ENCODE data around the gene GAPDH. TPM values are rescaled to one million over a fixed set of nuclear protein-coding genes. Genes with fewer than 3 reads are reported as not detected.

GAPDH gene
- total and polyA plus RNA-seq, 5 donors from 2014 or later, result 669 to 2,973 (median 2,055) TPM

DNA sequence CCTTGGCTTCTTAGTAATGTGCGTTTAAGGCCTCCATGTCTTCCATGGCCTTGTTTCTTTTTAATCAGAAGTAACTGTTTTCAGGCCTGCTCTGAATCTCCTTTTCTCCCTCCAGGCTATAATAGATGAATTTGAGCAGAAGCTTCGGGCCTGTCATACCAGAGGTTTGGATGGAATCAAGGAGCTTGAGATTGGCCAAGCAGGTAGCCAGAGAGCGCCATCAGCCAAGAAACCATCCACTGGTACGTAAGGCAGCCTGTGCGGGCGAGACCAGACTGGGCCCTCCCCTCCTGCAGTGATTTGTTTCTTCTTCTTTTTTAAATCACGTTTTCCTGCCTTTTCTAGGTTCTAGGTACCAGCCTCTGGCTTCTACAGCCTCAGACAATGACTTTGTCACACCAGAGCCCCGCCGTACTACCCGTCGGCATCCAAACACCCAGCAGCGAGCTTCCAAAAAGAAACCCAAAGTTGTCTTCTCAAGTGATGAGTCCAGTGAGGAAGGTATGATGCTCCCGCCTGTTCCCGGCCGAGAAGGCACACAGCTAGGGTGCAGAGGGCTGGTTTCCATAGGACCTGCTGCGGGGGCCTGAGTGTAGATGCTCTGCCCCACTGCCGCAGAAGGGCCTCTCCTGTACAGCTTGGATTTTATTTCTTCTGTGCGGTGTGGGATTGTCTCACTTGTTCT is 3.6 kb upstream of the GAPDH start:
- Histone ChIP-seq H3K27me3 (ENCODE audit: control insufficient read depth, insufficient read depth, low read length) (no peaks in the 10 kb centered on the region), H3K36me3 (ENCODE audit: control insufficient read depth, insufficient read depth, low read length) (peaks cover 58% of the 10 kb centered on the region), H3K27ac (ENCODE audit: insufficient read depth, low read length, poor library complexity, severe bottlenecking) (peak overlapping the region; percentile 94), H3K4me1 (ENCODE audit: control insufficient read depth, insufficient read depth, low read length, poor library complexity, severe bottlenecking) (peaks cover 33% of the 10 kb centered on the region), H3K9me3 (ENCODE audit: control insufficient read depth in 2 of 2, low read length in 2 of 2) (no peaks in the 10 kb centered on the region), H3K4me3 (ENCODE audit: low read depth, low read length) (no peak overlapping the region)
- Mint-ChIP-seq H3K4me1 (peaks cover 6 to 29% (median 15%) of the 10 kb centered on the region in 4 donors), H3K4me3 (peak overlapping the region in 2 of 4 donors; percentile 40 to 69), H3K36me3 (peaks cover 28% of the 10 kb centered on the region), H3K9me3 (no peaks in the 10 kb centered on the region), H3K27me3 (peaks cover 8% of the 10 kb centered on the region), H3K27ac (peak overlapping the region; percentile 38 to 98 (median 70))
- DNase-seq (no peak), ATAC-seq (ENCODE audit: low read depth in 2 of 2) (no peak)

DNA sequence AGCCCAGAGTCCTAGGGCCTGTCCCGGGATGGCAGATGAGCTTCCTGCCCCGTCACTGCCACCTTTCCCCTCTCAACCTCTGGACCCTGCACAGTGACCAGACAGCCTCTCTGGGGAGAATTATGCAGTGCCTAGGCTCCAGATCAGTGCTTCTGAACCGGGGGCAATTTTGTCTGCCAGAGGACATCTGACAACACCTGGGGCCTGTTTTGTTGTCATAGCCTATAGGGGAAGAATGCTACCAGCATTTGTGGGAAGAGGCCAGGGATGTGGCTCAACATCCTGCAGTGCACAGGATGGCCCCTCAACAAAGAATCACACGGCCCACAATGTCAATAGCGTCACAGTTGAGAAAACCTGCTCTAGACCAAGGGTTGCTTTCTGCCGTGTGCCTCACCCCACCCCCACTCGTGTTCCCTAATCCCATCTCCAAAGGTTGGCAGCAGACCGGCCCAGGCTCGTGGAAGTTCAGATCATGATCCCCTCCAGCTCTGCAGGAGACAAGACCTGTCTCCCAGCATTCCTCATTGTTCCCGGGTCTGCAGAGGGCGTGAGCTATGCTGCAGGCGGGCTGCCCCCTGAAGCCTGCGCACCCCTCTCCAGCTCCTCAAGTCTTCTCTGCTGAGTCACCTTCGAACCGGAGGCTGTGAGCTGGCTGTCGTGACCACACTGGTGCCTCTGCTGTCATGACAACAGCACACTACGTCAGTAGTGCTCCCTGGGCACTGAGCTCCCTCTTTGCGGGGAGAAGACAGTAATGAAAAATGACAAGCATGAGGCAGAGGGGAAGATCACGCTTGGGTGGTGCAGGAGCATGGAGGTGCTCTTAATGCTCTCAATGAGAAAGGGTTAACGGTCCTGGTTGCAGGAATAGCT is 2.0 kb upstream of the GAPDH start:
- H3K9me3 ChIP-seq (ENCODE audit: control insufficient read depth in 2 of 2, low read length in 2 of 2), result no peaks in the 10 kb centered on the region
- ATAC-seq (ENCODE audit: low read depth in 2 of 2), result peak; percentile 64 to 73
- no peaks in the 10 kb centered on the region for H3K27me3 ChIP-seq (ENCODE audit: control insufficient read depth, insufficient read depth, low read length)
- H3K27ac Mint-ChIP-seq, result peak overlapping the region; percentile 87 to 98 (median 96)
- peak overlapping the region; percentile 87 to 94 (median 90) for H3K4me3 Mint-ChIP-seq
- peaks cover 24% of the 10 kb centered on the region for H3K36me3 Mint-ChIP-seq
- H3K27me3 Mint-ChIP-seq, result peaks cover 14% of the 10 kb centered on the region
- peaks cover 50% of the 10 kb centered on the region for H3K36me3 ChIP-seq (ENCODE audit: control insufficient read depth, insufficient read depth, low read length)
- H3K4me1 ChIP-seq (ENCODE audit: control insufficient read depth, insufficient read depth, low read length, poor library complexity, severe bottlenecking), result peaks cover 48% of the 10 kb centered on the region
- no peaks in the 10 kb centered on the region for H3K9me3 Mint-ChIP-seq
- peak overlapping the region; percentile 94 for H3K27ac ChIP-seq (ENCODE audit: insufficient read depth, low read length, poor library complexity, severe bottlenecking)
- peaks cover 6 to 44% (median 22%) of the 10 kb centered on the region in 4 donors for H3K4me1 Mint-ChIP-seq
- peak overlapping the region; percentile 18 for H3K4me3 ChIP-seq (ENCODE audit: low read depth, low read length)
- peak; percentile 83 to 91 (median 83) for DNase-seq

DNA sequence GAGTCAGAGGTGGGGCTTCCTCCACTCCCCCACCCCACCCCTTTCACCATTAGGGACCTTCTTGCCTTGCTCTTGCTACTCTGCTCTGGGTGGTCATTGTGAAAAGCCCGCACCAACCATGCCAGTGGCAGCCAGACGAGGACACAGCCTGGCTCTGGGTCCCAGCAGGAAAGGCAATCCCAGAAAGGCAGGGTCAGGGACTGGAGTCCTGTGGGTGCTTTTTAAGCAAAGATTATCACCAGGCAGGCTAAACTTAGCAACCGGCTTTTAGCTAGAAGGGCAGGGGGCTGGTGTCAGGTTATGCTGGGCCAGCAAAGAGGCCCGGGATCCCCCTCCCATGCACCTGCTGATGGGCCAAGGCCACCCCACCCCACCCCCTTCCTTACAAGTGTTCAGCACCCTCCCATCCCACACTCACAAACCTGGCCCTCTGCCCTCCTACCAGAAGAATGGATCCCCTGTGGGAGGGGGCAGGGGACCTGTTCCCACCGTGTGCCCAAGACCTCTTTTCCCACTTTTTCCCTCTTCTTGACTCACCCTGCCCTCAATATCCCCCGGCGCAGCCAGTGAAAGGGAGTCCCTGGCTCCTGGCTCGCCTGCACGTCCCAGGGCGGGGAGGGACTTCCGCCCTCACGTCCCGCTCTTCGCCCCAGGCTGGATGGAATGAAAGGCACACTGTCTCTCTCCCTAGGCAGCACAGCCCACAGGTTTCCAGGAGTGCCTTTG is 1.2 kb upstream of the GAPDH start:
- Mint-ChIP-seq H3K27ac (peak overlapping the region; percentile 87 to 98 (median 96)), H3K36me3 (peaks cover 27% of the 10 kb centered on the region)

DNA sequence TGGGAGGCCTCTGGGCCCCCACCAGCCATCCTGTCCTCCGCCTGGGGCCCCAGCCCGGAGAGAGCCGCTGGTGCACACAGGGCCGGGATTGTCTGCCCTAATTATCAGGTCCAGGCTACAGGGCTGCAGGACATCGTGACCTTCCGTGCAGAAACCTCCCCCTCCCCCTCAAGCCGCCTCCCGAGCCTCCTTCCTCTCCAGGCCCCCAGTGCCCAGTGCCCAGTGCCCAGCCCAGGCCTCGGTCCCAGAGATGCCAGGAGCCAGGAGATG is 729 bp upstream of the GAPDH start:
- Histone ChIP-seq H3K4me3 (ENCODE audit: low read depth, low read length) (peak overlapping the region; percentile 37), H3K4me1 (ENCODE audit: control insufficient read depth, insufficient read depth, low read length, poor library complexity, severe bottlenecking) (peaks cover 60% of the 10 kb centered on the region), H3K36me3 (ENCODE audit: control insufficient read depth, insufficient read depth, low read length) (peaks cover 50% of the 10 kb centered on the region), H3K9me3 (ENCODE audit: control insufficient read depth in 2 of 2, low read length in 2 of 2) (no peaks in the 10 kb centered on the region), H3K27ac (ENCODE audit: insufficient read depth, low read length, poor library complexity, severe bottlenecking) (peak overlapping the region; percentile 94), H3K27me3 (ENCODE audit: control insufficient read depth, insufficient read depth, low read length) (no peaks in the 10 kb centered on the region)
- Mint-ChIP-seq H3K4me3 (peak overlapping the region; percentile 87 to 94 (median 90)), H3K27ac (peak overlapping the region in 2 of 3 donors; percentile 96 to 98), H3K9me3 (no peaks in the 10 kb centered on the region), H3K36me3 (peaks cover 26% of the 10 kb centered on the region), H3K4me1 (peaks cover 12 to 55% (median 28%) of the 10 kb centered on the region in 4 donors), H3K27me3 (peaks cover 14% of the 10 kb centered on the region)
- ATAC-seq (ENCODE audit: low read depth in 2 of 2) (no peak), DNase-seq (peak in 1 of 3 donors; percentile 26)

More for the DNA sequence above, 1.2 kb upstream of the GAPDH start:
- H3K9me3 ChIP-seq (ENCODE audit: control insufficient read depth in 2 of 2, low read length in 2 of 2), result no peaks in the 10 kb centered on the region
- Mint-ChIP-seq H3K4me3 (peak overlapping the region; percentile 87 to 94 (median 90)), H3K27me3 (peaks cover 14% of the 10 kb centered on the region), H3K9me3 (no peaks in the 10 kb centered on the region), H3K4me1 (peaks cover 11 to 51% (median 27%) of the 10 kb centered on the region in 4 donors)
- no peaks in the 10 kb centered on the region for H3K27me3 ChIP-seq (ENCODE audit: control insufficient read depth, insufficient read depth, low read length)
- peaks cover 56% of the 10 kb centered on the region for H3K4me1 ChIP-seq (ENCODE audit: control insufficient read depth, insufficient read depth, low read length, poor library complexity, severe bottlenecking)
- ATAC-seq (ENCODE audit: low read depth in 2 of 2) (no peak), DNase-seq (peak in 1 of 3 donors; percentile 54)
- peak overlapping the region; percentile 37 for H3K4me3 ChIP-seq (ENCODE audit: low read depth, low read length)
- peak overlapping the region; percentile 94 for H3K27ac ChIP-seq (ENCODE audit: insufficient read depth, low read length, poor library complexity, severe bottlenecking)
- peaks cover 50% of the 10 kb centered on the region for H3K36me3 ChIP-seq (ENCODE audit: control insufficient read depth, insufficient read depth, low read length)

DNA sequence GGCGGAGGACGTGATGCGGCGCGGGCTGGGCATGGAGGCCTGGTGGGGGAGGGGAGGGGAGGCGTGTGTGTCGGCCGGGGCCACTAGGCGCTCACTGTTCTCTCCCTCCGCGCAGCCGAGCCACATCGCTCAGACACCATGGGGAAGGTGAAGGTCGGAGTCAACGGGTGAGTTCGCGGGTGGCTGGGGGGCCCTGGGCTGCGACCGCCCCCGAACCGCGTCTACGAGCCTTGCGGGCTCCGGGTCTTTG is 303 bp downstream of the GAPDH start:
- H3K27ac Mint-ChIP-seq, result peak overlapping the region; percentile 97 to 99 (median 99)
- H3K27me3 Mint-ChIP-seq, result peaks cover 14% of the 10 kb centered on the region
- H3K4me3 Mint-ChIP-seq, result peak overlapping the region; percentile 93 to 99 (median 94)
- H3K27me3 ChIP-seq (ENCODE audit: control insufficient read depth, insufficient read depth, low read length), result no peaks in the 10 kb centered on the region
- no peak for DNase-seq
- ATAC-seq (ENCODE audit: low read depth in 2 of 2), result peak; percentile 64 to 67
- H3K36me3 Mint-ChIP-seq, result peaks cover 26% of the 10 kb centered on the region
- peaks cover 41% of the 10 kb centered on the region for H3K36me3 ChIP-seq (ENCODE audit: control insufficient read depth, insufficient read depth, low read length)
- peak overlapping the region; percentile 94 for H3K27ac ChIP-seq (ENCODE audit: insufficient read depth, low read length, poor library complexity, severe bottlenecking)
- H3K9me3 ChIP-seq (ENCODE audit: control insufficient read depth in 2 of 2, low read length in 2 of 2), result no peaks in the 10 kb centered on the region
- H3K4me1 Mint-ChIP-seq, result peaks cover 15 to 63% (median 29%) of the 10 kb centered on the region in 4 donors
- peaks cover 68% of the 10 kb centered on the region for H3K4me1 ChIP-seq (ENCODE audit: control insufficient read depth, insufficient read depth, low read length, poor library complexity, severe bottlenecking)
- H3K4me3 ChIP-seq (ENCODE audit: low read depth, low read length), result peak overlapping the region; percentile 74
- H3K9me3 Mint-ChIP-seq, result no peaks in the 10 kb centered on the region

DNA sequence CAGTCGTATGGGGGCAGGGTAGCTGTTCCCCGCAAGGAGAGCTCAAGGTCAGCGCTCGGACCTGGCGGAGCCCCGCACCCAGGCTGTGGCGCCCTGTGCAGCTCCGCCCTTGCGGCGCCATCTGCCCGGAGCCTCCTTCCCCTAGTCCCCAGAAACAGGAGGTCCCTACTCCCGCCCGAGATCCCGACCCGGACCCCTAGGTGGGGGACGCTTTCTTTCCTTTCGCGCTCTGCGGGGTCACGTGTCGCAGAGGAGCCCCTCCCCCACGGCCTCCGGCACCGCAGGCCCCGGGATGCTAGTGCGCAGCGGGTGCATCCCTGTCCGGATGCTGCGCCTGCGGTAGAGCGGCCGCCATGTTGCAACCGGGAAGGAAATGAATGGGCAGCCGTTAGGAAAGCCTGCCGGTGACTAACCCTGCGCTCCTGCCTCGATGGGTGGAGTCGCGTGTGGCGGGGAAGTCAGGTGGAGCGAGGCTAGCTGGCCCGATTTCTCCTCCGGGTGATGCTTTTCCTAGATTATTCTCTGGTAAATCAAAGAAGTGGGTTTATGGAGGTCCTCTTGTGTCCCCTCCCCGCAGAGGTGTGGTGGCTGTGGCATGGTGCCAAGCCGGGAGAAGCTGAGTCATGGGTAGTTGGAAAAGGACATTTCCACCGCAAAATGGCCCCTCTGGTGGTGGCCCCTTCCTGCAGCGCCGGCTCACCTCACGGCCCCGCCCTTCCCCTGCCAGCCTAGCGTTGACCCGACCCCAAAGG is 804 bp downstream of the GAPDH start:
- Mint-ChIP-seq H3K27ac (peak overlapping the region; percentile 97 to 99 (median 99)), H3K9me3 (no peaks in the 10 kb centered on the region), H3K4me1 (peaks cover 16 to 68% (median 33%) of the 10 kb centered on the region in 4 donors), H3K4me3 (peak overlapping the region; percentile 93 to 99 (median 94)), H3K27me3 (peaks cover 14% of the 10 kb centered on the region), H3K36me3 (peaks cover 22% of the 10 kb centered on the region)
- peak overlapping the region; percentile 74 for H3K4me3 ChIP-seq (ENCODE audit: low read depth, low read length)
- peaks cover 73% of the 10 kb centered on the region for H3K4me1 ChIP-seq (ENCODE audit: control insufficient read depth, insufficient read depth, low read length, poor library complexity, severe bottlenecking)
- DNase-seq, result peak; percentile 68 to 81 (median 69)
- peaks cover 36% of the 10 kb centered on the region for H3K36me3 ChIP-seq (ENCODE audit: control insufficient read depth, insufficient read depth, low read length)
- H3K27me3 ChIP-seq (ENCODE audit: control insufficient read depth, insufficient read depth, low read length), result no peaks in the 10 kb centered on the region
- peak overlapping the region; percentile 94 for H3K27ac ChIP-seq (ENCODE audit: insufficient read depth, low read length, poor library complexity, severe bottlenecking)
- H3K9me3 ChIP-seq (ENCODE audit: control insufficient read depth in 2 of 2, low read length in 2 of 2), result no peaks in the 10 kb centered on the region
- ATAC-seq (ENCODE audit: low read depth in 2 of 2), result peak; percentile 19 to 29

DNA sequence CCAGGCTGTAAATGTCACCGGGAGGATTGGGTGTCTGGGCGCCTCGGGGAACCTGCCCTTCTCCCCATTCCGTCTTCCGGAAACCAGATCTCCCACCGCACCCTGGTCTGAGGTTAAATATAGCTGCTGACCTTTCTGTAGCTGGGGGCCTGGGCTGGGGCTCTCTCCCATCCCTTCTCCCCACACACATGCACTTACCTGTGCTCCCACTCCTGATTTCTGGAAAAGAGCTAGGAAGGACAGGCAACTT is 1.3 kb downstream of the GAPDH start:
- Mint-ChIP-seq H3K9me3 (no peaks in the 10 kb centered on the region), H3K36me3 (peaks cover 17% of the 10 kb centered on the region), H3K27ac (peak overlapping the region; percentile 97 to 99 (median 99)), H3K4me1 (peaks cover 16 to 73% (median 38%) of the 10 kb centered on the region in 4 donors), H3K27me3 (peaks cover 14% of the 10 kb centered on the region), H3K4me3 (peak overlapping the region; percentile 93 to 99 (median 94))
- peaks cover 78% of the 10 kb centered on the region for H3K4me1 ChIP-seq (ENCODE audit: control insufficient read depth, insufficient read depth, low read length, poor library complexity, severe bottlenecking)
- peak overlapping the region; percentile 94 for H3K27ac ChIP-seq (ENCODE audit: insufficient read depth, low read length, poor library complexity, severe bottlenecking)
- DNase-seq (no peak), ATAC-seq (ENCODE audit: low read depth in 2 of 2) (no peak)
- H3K9me3 ChIP-seq (ENCODE audit: control insufficient read depth in 2 of 2, low read length in 2 of 2), result no peaks in the 10 kb centered on the region
- no peaks in the 10 kb centered on the region for H3K27me3 ChIP-seq (ENCODE audit: control insufficient read depth, insufficient read depth, low read length)
- peaks cover 31% of the 10 kb centered on the region for H3K36me3 ChIP-seq (ENCODE audit: control insufficient read depth, insufficient read depth, low read length)
- peak overlapping the region; percentile 74 for H3K4me3 ChIP-seq (ENCODE audit: low read depth, low read length)
